ENCODE measurements around the gene UMODL1.

The UMODL1 gene

DNA sequence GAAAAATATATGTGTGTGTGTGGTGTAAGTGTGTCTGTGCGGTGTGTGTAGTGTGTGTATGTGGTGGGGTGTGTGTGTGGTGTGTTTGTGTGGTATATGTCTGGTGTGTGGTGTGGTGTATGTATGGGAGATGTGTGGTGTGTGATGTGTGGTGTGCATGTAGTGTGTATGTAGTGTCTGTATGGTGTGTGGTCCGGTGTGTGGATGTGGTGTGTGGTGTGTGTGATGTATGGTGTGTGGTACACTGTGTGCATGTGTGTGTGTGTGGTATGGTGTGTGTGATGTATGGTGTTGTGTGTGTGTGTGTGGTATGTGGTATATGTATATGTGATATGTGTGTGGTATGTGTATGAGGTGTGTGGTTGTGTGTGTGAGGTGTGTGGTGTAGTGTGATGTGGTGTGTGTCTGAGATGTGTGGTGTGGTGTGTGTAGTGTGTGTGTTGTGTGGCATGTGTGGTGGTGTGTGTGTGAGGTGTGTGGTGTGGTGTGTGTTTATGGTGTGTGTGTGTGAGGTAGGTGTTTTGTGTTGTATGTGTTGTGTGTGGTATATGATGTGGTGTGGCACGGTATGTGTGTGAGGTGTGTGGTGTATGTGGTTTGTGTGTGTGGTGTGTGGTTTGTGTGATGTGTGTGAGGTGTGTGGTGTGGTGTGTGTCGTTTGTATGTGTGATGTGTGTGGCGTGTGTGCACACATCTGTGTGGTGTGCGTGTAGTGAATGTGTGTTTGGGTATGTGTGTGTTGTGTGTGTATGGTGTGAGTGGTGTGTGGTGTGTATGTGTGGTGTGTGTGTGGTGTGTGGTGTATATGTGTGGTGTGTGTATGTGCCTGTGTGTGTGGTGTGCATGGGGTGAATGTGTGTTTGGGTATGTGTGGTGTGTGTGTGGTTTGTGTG is 112.5 kb downstream of the UMODL1 start:
- DNase-seq (ENCODE audit: low read depth) = no peak
- H3K4me3 ChIP-seq (ENCODE audit: low read depth, low read length) = no peak overlapping the region
- TF ChIP-seq, protein P1, sequence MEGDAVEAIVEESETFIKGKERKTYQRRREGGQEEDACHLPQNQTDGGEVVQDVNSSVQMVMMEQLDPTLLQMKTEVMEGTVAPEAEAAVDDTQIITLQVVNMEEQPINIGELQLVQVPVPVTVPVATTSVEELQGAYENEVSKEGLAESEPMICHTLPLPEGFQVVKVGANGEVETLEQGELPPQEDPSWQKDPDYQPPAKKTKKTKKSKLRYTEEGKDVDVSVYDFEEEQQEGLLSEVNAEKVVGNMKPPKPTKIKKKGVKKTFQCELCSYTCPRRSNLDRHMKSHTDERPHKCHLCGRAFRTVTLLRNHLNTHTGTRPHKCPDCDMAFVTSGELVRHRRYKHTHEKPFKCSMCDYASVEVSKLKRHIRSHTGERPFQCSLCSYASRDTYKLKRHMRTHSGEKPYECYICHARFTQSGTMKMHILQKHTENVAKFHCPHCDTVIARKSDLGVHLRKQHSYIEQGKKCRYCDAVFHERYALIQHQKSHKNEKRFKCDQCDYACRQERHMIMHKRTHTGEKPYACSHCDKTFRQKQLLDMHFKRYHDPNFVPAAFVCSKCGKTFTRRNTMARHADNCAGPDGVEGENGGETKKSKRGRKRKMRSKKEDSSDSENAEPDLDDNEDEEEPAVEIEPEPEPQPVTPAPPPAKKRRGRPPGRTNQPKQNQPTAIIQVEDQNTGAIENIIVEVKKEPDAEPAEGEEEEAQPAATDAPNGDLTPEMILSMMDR (conservative IDR thresholded peaks at IDR 0.05; ENCODE audit: low read depth, low read length) = no peak

DNA sequence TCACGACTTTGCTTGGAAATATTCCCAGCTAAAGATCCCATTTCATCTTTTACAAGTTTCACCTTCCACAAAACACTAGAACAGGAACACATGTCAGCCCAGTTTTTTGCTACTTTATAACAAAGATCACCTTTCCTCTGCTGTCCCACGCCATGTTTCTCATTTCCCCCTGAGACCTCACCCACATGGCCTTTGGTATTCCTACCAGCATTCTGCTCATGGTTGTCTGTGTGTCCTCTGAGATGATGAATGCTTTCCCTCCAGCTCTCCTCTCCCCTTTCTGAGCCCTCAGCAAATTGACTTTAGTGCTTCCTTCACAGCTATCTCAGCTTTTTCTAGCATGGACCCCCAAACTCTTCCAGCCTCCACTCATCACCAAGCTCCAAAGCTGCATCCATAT is 115.5 kb downstream of the UMODL1 start:
- DNase-seq (ENCODE audit: low read depth) = no peak
- H3K4me3 ChIP-seq (ENCODE audit: low read depth, low read length) = no peak overlapping the region

DNA sequence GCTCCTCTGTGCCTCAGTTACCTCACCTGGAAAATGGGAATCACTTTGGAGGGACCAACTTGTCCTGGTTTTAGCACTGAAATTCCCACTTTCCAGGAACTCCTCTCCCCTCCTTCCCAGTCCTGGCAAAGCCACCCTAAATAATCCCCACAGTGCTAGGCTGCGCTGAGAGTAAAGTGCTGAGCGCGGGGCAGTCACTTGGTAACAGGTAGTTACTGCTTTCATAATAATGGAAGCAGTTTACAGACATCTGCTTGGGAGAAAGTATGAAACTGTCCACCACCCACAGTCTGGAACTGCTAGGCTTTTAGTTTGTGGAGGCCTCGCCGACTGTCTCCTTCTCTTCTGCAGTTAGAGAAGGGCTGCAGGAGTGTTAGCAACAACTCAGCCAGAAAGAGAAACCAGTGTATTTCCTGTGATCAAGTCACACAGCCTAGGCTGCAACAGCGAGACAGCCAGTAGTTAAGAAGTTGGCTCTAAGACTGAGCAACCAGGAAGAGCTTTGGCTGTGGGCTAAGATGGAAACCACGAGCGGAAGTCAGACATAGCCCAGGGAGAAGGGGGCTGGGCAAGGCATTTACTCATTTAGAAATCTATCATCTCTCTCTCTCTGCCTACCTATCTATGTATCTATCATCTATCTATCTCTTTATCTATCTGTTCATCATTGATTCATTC is 117.0 kb downstream of the UMODL1 start:
- DNase-seq (ENCODE audit: low read depth) = peak; percentile 36
- H3K4me3 ChIP-seq (ENCODE audit: low read depth, low read length) = no peak overlapping the region

More for the DNA sequence above, 115.5 kb downstream of the UMODL1 start:
- TF ChIP-seq, protein P1 (conservative IDR thresholded peaks at IDR 0.05; ENCODE audit: low read depth, low read length) = no peak

DNA sequence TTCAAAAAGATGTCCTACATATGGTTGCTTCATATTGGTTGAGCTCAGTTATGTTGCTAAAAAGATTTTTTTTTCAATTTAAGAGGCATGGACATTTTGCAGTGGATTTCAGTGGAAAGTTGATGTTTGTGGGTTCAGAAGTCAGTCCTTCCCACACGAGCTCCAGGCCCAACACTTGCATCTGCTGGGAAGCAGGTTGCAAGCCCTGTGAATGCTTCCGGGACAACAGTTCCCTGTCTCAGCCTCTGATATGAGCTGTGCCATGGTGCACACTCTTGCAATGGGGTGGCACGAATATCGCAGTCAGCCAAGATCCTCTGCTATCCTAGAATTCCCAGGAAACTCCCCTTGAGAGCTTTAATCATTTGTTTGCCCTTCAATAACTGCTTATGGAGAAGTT is 117.5 kb downstream of the UMODL1 start:
- no peak for DNase-seq (ENCODE audit: low read depth)
- H3K4me3 ChIP-seq (ENCODE audit: low read depth, low read length) = no peak overlapping the region
- TF ChIP-seq, protein P1 (conservative IDR thresholded peaks at IDR 0.05; ENCODE audit: low read depth, low read length) = no peak

More for the DNA sequence above, 117.0 kb downstream of the UMODL1 start:
- TF ChIP-seq, protein P1 (conservative IDR thresholded peaks at IDR 0.05; ENCODE audit: low read depth, low read length) = no peak

DNA sequence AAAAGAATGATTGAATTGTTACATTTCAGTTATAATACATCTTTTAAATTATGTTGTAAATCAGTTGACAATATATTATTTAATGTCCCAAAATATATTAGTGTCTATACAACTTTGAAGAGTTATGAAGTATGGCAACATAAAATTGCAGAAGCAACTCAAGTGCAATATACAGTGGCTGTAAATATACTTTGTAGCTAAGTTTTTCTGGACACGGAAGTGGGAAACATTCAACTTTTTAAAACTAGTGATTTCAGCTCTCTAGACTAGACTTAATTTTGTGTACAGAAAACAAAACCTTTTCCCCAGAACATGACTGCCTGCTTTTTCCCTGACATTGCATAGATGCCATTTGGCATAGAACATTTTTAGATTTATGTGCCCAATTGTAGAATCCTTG is 118.3 kb downstream of the UMODL1 start:
- DNase-seq (ENCODE audit: low read depth) = no peak
- TF ChIP-seq, protein P1 (conservative IDR thresholded peaks at IDR 0.05; ENCODE audit: low read depth, low read length) = no peak
- H3K4me3 ChIP-seq (ENCODE audit: low read depth, low read length) = no peak overlapping the region

DNA sequence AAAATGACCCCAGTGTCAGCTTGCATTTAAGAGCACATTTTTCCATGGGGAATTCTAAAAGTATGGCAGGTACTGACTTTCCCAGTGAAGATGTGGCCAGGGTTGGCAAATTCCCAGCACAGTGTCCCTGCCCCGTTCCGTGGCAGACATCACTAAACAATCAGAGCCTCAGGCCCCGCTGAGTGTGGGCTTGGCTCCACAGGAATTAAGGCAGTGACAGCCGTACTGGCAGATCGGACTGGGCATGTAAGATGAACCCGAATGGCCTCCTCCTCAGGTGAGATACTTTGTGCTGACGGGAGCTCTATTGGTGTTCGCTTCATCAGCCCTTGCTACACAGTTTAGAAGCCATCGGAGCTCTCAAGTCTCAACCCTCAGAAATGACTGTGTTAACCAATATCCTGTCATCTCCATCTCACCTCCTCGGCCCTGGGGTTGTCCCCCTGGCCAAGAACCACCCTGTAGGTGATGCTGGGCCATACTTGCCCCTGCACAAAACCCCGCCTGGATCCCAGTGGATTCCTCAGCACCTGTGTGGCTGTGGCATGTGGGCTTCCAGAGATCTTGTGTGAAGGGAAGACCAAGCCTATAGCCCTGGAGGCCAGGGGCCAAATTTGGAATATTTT is 118.9 kb downstream of the UMODL1 start:
- DNase-seq (ENCODE audit: low read depth) = no peak
- no peak overlapping the region for H3K4me3 ChIP-seq (ENCODE audit: low read depth, low read length)
- TF ChIP-seq, protein P1 (conservative IDR thresholded peaks at IDR 0.05; ENCODE audit: low read depth, low read length) = no peak
